HepG2 (cell line): ENCODE results near the gene POLE4. TPM values are rescaled to one million over a fixed set of nuclear protein-coding genes. Genes with fewer than 3 reads are reported as not detected.

Experiments used
- ARHGAP35 ChIP-seq: sonication (generic); formaldehyde crosslinking; IDR thresholded peaks from 2 replicates; pipeline ENCODE4 v1.9.0; 2022; ENCODE audit warnings: mild to moderate bottlenecking, inconsistent platforms, moderate library complexity, missing genetic modification reagents, borderline replicate concordance
- BRD4 ChIP-seq: sonication (generic); formaldehyde crosslinking; IDR thresholded peaks from 2 replicates; pipeline ENCODE4 v1.4.0; 2020; ENCODE audit warnings: missing genetic modification reagents
- CBX5 ChIP-seq: sonication (generic); formaldehyde crosslinking; IDR thresholded peaks from 2 replicates; pipeline ENCODE4 v1.4.0; 2020; ENCODE audit warnings: missing genetic modification reagents, borderline replicate concordance
- FOXC1 ChIP-seq: sonication (generic); formaldehyde crosslinking; IDR thresholded peaks from 2 replicates; pipeline ENCODE4 v1.8.0; 2022; ENCODE audit warnings: mild to moderate bottlenecking, missing genetic modification reagents, borderline replicate concordance
- GATA4 ChIP-seq: sonication (generic); IDR thresholded peaks from 2 replicates; pipeline ENCODE4 v1.6.1; 2016; ENCODE audit warnings: antibody characterized with exemption, low read depth, borderline replicate concordance
- HCFC1 ChIP-seq: fragments of 150-350 bp; IDR thresholded peaks from 2 replicates; pipeline ENCODE4 v1.6.1; 2014; ENCODE audit warnings: low read depth, low read length
- KMT2A ChIP-seq: sonication (generic); formaldehyde crosslinking; IDR thresholded peaks from 2 replicates; pipeline ENCODE4 v1.4.0; 2020; ENCODE audit warnings: missing genetic modification reagents
- MBD4 ChIP-seq: IDR thresholded peaks from 2 replicates; pipeline ENCODE4 v1.6.1; 2012; ENCODE audit warnings: low read length, inconsistent platforms, borderline replicate concordance
- MYNN ChIP-seq: sonication (generic); formaldehyde crosslinking; IDR thresholded peaks from 2 replicates; pipeline ENCODE4 v1.4.0; 2020; ENCODE audit warnings: mild to moderate bottlenecking, low read depth, missing genetic modification reagents
- NCOA1 ChIP-seq: sonication (generic); formaldehyde crosslinking; IDR thresholded peaks from 2 replicates; pipeline ENCODE4 v1.9.0; 2021; ENCODE audit warnings: missing genetic modification reagents
- NCOR1 ChIP-seq: fragments of 200-600 bp; sonication (generic); IDR thresholded peaks from 2 replicates; pipeline ENCODE4 v1.7.0; 2017; ENCODE audit warnings: antibody characterized with exemption, low read length, borderline replicate concordance
- NFKB2 ChIP-seq: sonication (generic); formaldehyde crosslinking; IDR thresholded peaks from 2 replicates; pipeline ENCODE4 v1.4.0; 2020; ENCODE audit warnings: missing genetic modification reagents, borderline replicate concordance
- NRL ChIP-seq: sonication (generic); formaldehyde crosslinking; IDR thresholded peaks from 2 replicates; pipeline ENCODE4 v1.5.0; 2020; ENCODE audit warnings: missing genetic modification reagents, mild to moderate bottlenecking, moderate library complexity, borderline replicate concordance
- PPARG ChIP-seq: conservative IDR thresholded peaks from 2 replicates; pipeline ENCODE4 v1.6.1; 2016; ENCODE audit warnings: missing biosample characterization, missing genetic modification reagents
- PRMT3 ChIP-seq: sonication (generic); formaldehyde crosslinking; IDR thresholded peaks from 2 replicates; pipeline ENCODE4 v1.8.1; 2022; ENCODE audit warnings: low read depth, mild to moderate bottlenecking, moderate library complexity, missing genetic modification reagents, borderline replicate concordance
- SOX6 ChIP-seq, 2 experiments: fragments of 450-650 bp in 1 of 2; sonication (generic) in 1 of 2; formaldehyde crosslinking in 1 of 2; IDR thresholded peaks; 2 replicates each; pipeline versions ENCODE4 v1.4.0 to v1.6.1; 2017 to 2020; ENCODE audit warnings: antibody characterized with exemption in 1 of 2, mild to moderate bottlenecking in 1 of 2, missing genetic modification reagents in 1 of 2
- ZBTB7B ChIP-seq: sonication (generic); formaldehyde crosslinking; IDR thresholded peaks from 2 replicates; pipeline ENCODE4 v1.4.0; 2020; ENCODE audit warnings: missing genetic modification reagents
- ZNF138 ChIP-seq: sonication (generic); formaldehyde crosslinking; IDR thresholded peaks from 2 replicates; pipeline ENCODE4 v1.5.0; 2020; ENCODE audit warnings: mild to moderate bottlenecking, low read depth, missing genetic modification reagents
- ZNF34 ChIP-seq: sonication (generic); formaldehyde crosslinking; IDR thresholded peaks from 2 replicates; pipeline ENCODE4 v1.4.0; 2020; ENCODE audit warnings: mild to moderate bottlenecking, missing genetic modification reagents, borderline replicate concordance
- ZNF547 ChIP-seq: sonication (generic); formaldehyde crosslinking; IDR thresholded peaks from 2 replicates; pipeline ENCODE4 v1.5.1; 2020; ENCODE audit warnings: mild to moderate bottlenecking, missing genetic modification reagents
- ZNF564 ChIP-seq: sonication (generic); formaldehyde crosslinking; IDR thresholded peaks from 2 replicates; pipeline ENCODE4 v1.8.1; 2023; ENCODE audit warnings: mild to moderate bottlenecking, missing genetic modification reagents
- ZNF598 ChIP-seq: sonication (generic); formaldehyde crosslinking; IDR thresholded peaks from 2 replicates; pipeline ENCODE4 v1.5.1; 2020; ENCODE audit warnings: mild to moderate bottlenecking, missing genetic modification reagents, borderline replicate concordance
- polyA plus RNA-seq, 8 experiments: library from polyadenylated mRNA; depleted of rRNA in 3 of 8; stranded (reverse) in 7 of 8; unstranded in 1 of 8; fragments of >200 nt; fragmentation: Illumina TruSeq in 4 of 8; extraction: Trizol in 4 of 8; gene quantifications; 2 replicates each; pipeline versions ENCODE4 v1.2.1 to v1.2.3, GENCODE V29; 2011 to 2016; ENCODE audit warnings: low read depth in 4 of 8, missing spikeins in 1 of 8, mixed read lengths in 1 of 8; ENCODE audit not compliant: insufficient read depth in 1 of 8
- total RNA-seq, 5 experiments: library from RNA; depleted of rRNA; stranded (reverse); fragments of >200 nt; fragmentation: Illumina TruSeq; extraction: Trizol; gene quantifications; 2 replicates each; pipeline ENCODE4 v1.2.3, GENCODE V29; 2016; ENCODE audit warnings: low read depth in 1 of 5
- TF ChIP-seq, protein P1 (sequence below): sonication (generic); formaldehyde crosslinking; IDR thresholded peaks from 2 replicates; pipeline ENCODE4 v1.5.0; 2020; ENCODE audit warnings: mild to moderate bottlenecking, missing genetic modification reagents, borderline replicate concordance
- TF ChIP-seq, protein P2 (sequence below): sonication (generic); formaldehyde crosslinking; IDR thresholded peaks from 2 replicates; pipeline ENCODE4 v1.4.0; 2020; ENCODE audit warnings: mild to moderate bottlenecking, missing genetic modification reagents
- TF ChIP-seq, protein P3 (sequence below): sonication (generic); formaldehyde crosslinking; IDR thresholded peaks from 2 replicates; pipeline ENCODE4; 2020; ENCODE audit warnings: missing genetic modification reagents, mild to moderate bottlenecking, borderline replicate concordance

POLE4 gene
- total and polyA plus RNA-seq, 2 of the 13 experiments (the other 11 are each of a cell fraction or from before 2014, with no cell fraction given): 106 to 116 TPM

GRCh38 chr2:74917702-74918619, 40.5 kb upstream of the POLE4 start (continued):
- peak; percentile 52; the same call in 1 of the 2 replicates for TF ChIP-seq ZNF598 (CRISPR knock-in tag)
- no peak for TF ChIP-seq ZBTB7B
- no peak for TF ChIP-seq FOXC1
- TF ChIP-seq NFKB2 (CRISPR knock-in tag): no peak
- peak; percentile 69 for TF ChIP-seq PPARG (CRISPR knock-in tag)
- no peak for TF ChIP-seq ARHGAP35
- TF ChIP-seq ZNF547: no peak
- TF ChIP-seq KMT2A: no peak
- TF ChIP-seq CBX5 (CRISPR knock-in tag): no peak
- TF ChIP-seq HCFC1: no peak
- peak; percentile 45; the same call in 1 of the 2 replicates for TF ChIP-seq NCOR1
- no peak for TF ChIP-seq ZNF564 (CRISPR knock-in tag)
- TF ChIP-seq GATA4: no peak
- TF ChIP-seq, protein P1, sequence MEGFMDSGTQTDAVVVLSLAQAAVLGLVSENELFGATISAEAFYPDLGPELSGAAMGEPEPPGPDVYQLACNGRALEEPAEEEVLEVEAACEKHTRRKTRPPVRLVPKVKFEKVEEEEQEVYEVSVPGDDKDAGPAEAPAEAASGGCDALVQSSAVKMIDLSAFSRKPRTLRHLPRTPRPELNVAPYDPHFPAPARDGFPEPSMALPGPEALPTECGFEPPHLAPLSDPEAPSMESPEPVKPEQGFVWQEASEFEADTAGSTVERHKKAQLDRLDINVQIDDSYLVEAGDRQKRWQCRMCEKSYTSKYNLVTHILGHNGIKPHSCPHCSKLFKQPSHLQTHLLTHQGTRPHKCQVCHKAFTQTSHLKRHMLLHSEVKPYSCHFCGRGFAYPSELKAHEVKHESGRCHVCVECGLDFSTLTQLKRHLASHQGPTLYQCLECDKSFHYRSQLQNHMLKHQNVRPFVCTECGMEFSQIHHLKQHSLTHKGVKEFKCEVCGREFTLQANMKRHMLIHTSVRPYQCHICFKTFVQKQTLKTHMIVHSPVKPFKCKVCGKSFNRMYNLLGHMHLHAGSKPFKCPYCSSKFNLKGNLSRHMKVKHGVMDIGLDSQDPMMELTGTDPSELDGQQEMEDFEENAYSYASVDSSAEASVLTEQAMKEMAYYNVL (CRISPR knock-in tag): 0 out of 2 replicates have a peak, but pooled peaks have one; percentile 53
- no peak for TF ChIP-seq BRD4
- TF ChIP-seq MBD4: peak; percentile 88; the same call in 1 of the 2 replicates
- TF ChIP-seq, protein P2, sequence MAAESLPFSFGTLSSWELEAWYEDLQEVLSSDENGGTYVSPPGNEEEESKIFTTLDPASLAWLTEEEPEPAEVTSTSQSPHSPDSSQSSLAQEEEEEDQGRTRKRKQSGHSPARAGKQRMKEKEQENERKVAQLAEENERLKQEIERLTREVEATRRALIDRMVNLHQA (CRISPR knock-in tag): no peak
- TF ChIP-seq ZNF34 (CRISPR knock-in tag): no peak
- TF ChIP-seq ZNF138 (CRISPR knock-in tag): no peak
- TF ChIP-seq PRMT3 (CRISPR knock-in tag): no peak
- TF ChIP-seq MYNN (CRISPR knock-in tag): no peak
- no peak; the same call in 1 of the 2 replicates for TF ChIP-seq SOX6 (IDR thresholded peaks at IDR 0.05)
- peak; percentile 82 for TF ChIP-seq SOX6 (CRISPR knock-in tag; IDR thresholded peaks at IDR 0.05)
- TF ChIP-seq, protein P3, sequence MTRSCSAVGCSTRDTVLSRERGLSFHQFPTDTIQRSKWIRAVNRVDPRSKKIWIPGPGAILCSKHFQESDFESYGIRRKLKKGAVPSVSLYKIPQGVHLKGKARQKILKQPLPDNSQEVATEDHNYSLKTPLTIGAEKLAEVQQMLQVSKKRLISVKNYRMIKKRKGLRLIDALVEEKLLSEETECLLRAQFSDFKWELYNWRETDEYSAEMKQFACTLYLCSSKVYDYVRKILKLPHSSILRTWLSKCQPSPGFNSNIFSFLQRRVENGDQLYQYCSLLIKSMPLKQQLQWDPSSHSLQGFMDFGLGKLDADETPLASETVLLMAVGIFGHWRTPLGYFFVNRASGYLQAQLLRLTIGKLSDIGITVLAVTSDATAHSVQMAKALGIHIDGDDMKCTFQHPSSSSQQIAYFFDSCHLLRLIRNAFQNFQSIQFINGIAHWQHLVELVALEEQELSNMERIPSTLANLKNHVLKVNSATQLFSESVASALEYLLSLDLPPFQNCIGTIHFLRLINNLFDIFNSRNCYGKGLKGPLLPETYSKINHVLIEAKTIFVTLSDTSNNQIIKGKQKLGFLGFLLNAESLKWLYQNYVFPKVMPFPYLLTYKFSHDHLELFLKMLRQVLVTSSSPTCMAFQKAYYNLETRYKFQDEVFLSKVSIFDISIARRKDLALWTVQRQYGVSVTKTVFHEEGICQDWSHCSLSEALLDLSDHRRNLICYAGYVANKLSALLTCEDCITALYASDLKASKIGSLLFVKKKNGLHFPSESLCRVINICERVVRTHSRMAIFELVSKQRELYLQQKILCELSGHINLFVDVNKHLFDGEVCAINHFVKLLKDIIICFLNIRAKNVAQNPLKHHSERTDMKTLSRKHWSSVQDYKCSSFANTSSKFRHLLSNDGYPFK (CRISPR knock-in tag): no peak
- TF ChIP-seq NCOA1 (CRISPR knock-in tag): no peak
- TF ChIP-seq NRL (CRISPR knock-in tag): no peak
